Head of caudate nucleus (tissue), 42 donors: ENCODE data around the gene UBE2E2.

Experiments
- DNase-seq, 42 donors: peaks; one replicate each; pipeline versions ENCODE4 v3.0.0 to v3.0.0-alpha.2; 2020 to 2021; ENCODE audit warnings: mixed read lengths in 7 of 42
- intact Hi-C: fragments of 100-400 bp; cut with DNase I; formaldehyde crosslinking; loops from one replicate; pipeline ENCODE4 v1.15.0; 2022

The UBE2E2 gene

DNA sequence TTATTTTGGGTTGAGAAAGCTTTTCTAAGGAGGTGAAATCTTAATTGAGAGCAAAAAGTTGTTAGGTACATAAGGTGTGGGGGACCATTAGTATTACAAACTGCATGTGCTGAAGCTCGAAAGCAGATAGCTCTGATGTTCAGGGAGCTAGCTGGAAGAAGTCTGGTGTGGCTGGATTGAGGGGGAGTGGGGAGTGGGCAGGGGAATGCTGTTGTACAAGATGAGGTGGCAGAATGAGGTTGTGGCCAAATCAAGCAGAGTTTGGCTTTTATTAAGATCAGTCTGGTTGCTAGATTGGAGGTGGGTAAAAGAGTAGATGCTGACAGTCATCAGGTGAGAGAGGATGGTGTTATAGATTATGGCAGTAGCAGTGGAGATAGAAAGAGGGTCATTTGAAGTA, 32.1 kb downstream of the UBE2E2 start:
- no peak for DNase-seq

DNA sequence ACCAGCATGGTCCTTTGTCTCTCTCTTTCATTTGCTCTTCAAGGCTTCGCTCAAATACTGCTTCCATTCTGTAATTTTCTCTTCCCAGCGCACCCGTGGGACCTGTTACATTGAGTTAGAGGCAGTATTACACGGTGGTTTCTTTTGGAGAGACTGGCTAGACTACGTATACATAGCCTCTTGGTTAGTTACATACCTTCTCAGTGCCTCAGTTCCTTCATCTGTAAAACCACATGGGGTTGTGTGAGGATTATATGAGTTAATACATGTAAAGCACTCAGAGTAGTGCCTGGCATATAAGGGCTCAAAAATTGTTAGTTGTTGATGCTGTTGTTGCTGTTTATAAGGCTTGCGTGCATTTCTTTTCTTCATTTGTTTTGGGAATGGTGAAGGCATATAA, 33.8 kb downstream of the UBE2E2 start:
- intact Hi-C loops = no loop called here

More for the DNA sequence above, 32.1 kb downstream of the UBE2E2 start:
- intact Hi-C loops = no loop called here

DNA sequence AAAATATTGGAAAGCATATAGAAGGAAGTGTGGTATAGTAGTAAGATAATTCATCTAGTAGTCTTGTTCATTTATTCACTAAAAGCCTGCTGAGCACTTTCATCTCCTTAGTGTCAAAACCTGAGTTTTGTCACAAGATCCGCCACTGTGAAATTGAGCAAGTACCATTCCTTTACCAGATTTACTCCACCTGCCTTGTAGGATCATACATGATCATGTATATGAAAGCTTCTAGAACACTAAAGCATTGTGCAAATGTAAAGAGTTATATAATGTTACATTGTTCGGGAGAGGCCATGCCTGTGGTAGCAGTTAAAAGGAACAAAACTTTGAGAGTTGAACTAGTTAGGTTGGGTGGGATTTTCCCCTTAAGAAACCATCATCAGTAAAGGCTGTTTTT, 35.0 kb downstream of the UBE2E2 start:
- no peak for DNase-seq
- intact Hi-C loops = no loop called here

More for the DNA sequence above, 33.8 kb downstream of the UBE2E2 start:
- DNase-seq = no peak

DNA sequence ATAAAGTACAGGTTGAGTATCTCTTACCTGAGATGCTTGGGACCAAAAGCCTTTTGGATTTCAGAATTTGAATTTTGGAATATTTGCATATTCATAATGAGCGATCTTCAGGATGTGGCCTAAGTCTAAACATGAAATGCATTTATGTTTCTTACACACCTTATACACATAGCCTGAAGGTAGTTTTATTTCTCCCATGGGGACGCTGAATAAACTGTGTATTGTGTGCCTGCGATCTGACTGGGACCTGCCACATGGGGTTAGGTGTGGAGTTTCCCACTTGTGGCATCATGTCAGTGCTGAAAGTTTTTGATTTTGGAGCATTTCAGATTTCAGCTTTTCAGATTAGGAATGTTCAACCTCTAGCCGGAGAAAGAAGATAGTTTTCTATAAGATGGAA, 35.5 kb downstream of the UBE2E2 start:
- intact Hi-C loops = no loop called here

DNA sequence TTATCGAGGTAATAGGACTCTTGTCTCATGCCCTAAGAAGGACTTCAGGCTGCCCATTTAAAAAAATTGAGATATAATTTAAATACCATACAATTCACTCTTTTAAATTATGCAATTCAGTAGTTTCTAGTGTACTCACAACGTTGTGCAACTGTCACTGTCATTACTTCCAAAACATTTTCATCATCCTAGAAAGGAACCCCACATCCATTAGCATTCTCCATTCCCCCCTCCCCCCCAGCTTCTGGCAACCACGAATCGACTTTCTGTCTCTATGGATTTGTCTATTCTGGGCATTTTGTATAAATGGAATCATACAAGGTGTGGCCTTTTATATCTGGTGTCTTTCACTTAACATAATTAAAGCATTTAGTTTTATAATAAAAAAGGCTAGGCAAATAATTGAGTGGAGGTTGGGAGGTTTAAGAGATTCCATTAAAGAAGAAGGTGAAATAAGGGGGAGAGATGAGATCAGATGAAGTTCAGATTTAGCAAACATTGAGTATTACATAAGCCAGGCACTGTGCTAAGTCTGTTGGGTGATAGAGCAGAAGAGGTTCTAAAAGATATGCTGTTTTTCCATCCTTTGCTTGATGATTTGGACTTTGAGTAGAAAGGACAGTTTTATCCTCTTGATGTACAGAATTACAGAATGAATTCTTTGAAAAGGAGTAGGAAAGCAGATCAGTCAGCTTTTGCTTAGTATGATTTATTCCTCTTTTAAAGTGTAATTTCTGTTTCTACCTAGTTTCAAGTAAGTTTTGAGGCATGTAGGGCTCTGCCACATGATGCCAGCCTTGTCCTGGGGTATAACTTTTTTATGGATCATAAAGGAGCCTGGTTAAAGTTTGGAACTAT, 36.3 kb downstream of the UBE2E2 start:
- intact Hi-C loops = no loop called here
- peak in 1 of 42 donors; percentile 12 for DNase-seq

More for the DNA sequence above, 35.5 kb downstream of the UBE2E2 start:
- no peak for DNase-seq

DNA sequence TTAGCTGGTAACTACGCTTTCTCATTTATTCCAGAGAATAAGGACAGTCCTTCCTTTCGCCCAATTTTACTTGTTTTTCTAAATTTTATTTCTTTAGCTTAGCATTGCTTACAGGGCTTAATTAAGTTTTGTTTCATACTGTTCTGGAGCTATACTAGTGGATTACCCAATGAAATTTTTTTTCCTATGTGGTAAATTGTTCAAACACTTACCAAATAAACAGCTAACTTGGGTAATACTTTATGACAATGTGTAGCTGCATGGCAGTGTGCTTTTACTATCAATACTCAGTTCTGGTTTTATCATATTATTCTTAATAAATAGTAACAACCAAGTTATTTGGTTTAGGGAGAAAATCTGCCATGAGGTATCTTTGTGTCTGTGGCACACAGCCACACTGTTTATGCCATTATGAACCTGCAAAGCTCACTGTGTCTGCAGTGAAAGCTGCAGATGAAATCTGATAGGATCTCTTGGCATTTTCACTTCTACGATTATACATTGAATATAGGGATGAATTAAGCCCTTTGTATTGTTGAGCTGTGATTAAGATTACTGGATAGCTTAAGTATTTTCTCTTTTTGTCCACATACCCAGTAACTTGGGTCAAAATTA, 37.2 kb downstream of the UBE2E2 start:
- intact Hi-C loops = no loop called here
- DNase-seq = no peak

DNA sequence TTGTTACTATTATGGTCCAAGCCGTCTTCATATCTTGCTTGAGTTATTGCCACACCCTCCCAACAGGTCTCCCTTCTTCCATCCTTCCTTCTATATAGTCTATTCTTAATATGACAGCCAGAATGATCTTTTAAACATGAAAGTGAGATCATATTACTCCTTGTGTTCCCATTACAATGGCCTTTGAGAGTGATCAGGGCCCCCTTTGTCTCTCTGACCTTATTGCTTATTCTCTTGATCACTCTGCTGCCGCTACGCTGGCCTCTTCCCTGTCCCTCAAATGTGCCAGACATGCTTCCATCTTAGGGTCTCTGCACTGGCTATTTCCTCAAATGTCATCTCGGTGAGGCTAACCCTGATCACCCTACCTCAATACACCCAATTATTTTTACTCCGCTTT, 38.1 kb downstream of the UBE2E2 start:
- intact Hi-C loops = no loop called here
- DNase-seq = peak in 29 of 42 donors; percentile 7 to 77 (median 42)

DNA sequence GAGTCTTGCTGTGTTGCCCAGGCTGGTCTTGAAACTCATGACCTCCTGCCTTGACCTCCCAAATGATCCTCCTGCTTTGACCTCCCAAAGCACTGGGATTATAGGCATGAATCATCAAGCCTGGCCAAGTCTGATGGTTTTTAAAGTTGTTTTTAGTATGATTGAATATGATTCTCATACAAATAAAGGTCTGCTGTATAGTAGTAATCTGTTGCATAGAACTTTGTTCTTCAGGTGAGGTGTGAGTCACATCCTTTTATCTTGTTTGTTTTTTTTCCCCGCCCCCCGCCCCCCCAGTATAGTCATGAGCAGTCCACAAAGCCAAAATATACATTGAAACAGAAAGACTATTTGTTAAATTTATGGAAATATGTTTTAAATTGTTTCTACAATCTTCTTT, 39.0 kb downstream of the UBE2E2 start:
- intact Hi-C loops = no loop called here
- no peak for DNase-seq

DNA sequence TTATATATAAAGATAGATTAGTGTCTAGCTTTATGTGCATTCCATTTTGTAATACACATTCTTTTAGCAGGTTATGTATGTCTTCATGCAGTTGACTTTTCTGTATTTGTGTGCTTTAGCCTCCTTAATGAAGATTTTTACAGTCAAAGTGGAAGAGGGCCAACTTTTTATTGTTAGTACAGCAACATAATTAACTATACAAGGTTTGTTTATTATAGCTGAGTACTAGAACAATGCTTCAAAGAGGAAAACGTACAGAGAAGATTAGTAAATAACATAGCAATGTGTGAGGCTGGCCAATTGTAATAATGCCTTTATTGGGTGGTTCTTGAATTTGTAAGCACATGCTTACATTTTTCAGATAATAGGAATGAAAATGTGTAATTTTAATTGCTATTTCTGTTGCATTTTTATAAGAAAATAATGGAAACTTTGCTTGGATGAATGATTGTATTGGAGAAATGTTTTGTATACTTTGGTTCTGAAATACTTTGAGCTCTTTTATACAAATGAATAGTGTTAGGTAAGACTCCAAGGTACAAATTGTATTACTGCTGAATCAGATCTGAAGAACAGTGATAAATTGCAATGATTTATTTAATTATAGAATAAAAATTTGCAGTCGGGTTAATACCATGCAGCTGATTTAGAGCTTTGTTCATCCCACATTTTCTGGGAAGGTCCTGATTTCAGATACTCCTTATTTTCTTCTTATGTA, 41.4 kb downstream of the UBE2E2 start:
- intact Hi-C loops = no loop called here
- DNase-seq = no peak

DNA sequence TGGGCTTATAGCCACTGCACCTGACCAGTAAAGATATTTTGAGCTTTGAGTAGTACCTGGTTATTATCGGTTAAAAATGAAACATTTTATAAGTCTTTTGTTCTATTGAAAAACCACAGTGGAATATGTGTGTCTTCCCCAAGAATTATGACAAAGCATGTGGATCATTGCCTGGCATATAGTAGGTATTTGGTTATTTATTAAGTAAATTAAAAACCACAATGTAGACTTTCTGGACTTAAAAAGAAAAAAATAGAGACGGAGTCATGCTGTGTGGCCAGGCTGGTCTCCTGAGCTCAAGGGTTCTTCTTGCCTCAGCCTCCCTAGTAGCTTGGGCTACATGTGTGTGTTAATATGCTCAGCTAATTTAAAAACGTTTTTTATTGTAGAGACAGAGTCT, 43.5 kb downstream of the UBE2E2 start:
- intact Hi-C loops = no loop called here
- DNase-seq = no peak

DNA sequence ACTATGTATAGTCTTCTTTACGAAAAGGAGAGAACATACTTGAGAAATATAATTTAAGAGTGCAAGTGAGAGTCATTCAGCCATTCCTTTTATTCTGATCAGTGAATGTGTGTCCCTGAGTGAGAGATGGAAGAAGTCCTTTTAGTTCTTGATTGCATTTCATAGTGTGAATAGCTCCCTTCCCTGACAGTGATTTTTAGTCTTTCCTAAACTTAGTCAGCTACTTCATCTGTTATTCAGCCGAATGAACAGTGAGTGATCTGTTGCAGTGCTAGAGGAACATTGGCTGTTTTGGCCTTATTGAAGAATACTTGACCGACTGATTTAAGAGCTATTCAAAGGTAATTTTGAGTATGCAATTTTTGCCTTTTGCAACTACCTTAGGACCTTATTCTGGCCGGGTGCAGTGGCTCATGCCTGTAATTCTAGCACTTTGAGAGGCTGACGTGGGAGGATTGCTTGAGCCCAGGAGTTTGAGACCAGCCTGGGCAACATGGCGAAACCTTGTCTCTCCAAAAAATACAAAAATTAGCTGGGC, 45.5 kb downstream of the UBE2E2 start:
- intact Hi-C loops = no loop called here
- no peak for DNase-seq

DNA sequence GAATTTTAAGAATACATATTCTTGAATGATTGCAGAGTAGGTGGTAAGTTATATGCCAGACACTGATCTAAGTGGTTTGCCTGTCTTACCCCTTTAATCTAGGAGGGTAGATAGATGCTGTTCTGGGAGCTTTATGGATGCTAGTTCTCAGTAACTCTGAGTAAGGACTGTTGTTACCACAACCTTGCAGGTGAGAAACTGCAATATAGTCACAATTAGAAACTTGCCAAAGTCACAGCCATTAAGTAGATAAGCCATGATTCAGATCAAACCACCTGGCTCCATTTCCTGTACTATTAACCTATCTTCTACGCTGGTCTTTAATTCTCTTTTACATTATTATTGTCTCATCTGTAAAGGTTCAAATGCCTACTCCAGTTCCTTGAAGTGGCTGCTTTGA, 46.8 kb downstream of the UBE2E2 start:
- intact Hi-C loops = no loop called here
- no peak for DNase-seq

DNA sequence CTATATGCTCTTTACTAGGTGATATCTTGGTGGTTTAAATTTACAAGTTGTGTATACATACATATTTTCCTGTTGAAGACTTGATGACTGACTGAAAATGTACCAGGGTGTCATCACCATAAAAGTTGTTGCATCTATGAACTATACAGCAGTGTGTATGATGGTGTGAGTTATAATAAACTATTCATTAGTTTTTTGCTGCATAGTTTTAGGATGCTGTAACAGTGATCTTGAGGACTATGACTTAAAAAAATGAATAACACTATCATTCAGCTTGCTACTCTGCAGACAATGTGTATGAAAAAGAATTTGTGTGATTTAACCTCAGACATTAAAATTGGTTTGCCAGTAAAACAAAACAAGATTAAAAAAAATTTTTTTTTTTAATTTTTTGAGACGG, 49.0 kb downstream of the UBE2E2 start:
- DNase-seq = no peak
- intact Hi-C loops = no loop called here

DNA sequence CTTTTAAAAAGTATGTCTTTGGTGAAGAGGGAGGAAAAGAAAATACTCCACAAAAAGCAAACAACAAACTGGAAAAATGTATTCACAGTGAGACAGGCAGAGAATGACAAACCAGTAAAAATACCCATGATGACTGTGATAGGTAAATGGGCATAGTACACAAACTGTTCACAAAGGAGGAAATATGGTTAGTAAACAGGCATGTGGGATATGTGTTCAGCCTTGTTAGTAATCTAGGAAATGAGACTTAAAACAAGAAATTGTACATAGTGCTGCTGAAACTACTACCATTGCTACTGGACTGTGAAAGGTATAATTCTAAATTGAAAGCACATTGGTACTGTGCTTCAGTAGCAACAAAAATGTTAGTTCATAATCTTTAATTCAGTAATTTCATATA, 50.1 kb downstream of the UBE2E2 start:
- DNase-seq = no peak
- intact Hi-C loops = no loop called here

DNA sequence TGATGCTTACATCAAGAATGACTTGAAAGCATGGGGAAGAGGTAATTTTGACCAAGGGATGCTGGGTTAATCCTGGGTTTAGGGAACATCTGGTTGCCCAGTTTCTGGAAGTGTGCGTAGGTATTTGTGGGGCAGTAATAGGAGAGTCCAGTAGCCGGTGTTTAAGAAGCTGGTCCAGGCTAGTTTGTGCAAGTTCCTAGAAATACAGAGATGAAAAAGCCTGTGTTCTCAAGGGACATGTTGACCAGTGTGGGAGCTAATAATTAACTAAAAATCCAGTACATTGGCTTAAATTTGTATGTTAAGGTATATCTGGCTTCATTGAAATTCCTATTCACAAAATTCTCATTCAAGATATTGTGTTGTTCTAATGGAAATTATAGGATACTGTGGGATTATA, 51.2 kb downstream of the UBE2E2 start:
- DNase-seq = no peak
- intact Hi-C loops = no loop called here

DNA sequence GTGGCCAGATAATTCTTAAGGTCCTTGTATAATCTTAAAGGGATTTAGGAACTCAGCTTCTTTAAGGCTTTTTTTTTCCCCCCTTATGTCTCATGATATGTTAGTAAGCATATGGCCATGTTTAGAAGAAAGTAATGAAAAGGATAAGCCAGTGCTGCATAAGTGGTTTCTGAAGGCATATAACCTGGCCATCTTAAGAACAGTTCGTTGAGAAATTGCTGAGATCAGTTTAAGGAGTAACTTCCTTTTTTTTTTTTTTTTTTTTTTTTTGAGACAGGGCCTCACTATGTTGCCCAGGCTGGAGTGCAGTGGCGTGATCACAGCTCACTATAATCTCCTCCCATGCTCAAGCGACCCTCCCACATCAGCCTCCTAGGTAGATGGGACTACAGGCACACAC, 51.7 kb downstream of the UBE2E2 start:
- DNase-seq = no peak
- intact Hi-C loops = no loop called here

DNA sequence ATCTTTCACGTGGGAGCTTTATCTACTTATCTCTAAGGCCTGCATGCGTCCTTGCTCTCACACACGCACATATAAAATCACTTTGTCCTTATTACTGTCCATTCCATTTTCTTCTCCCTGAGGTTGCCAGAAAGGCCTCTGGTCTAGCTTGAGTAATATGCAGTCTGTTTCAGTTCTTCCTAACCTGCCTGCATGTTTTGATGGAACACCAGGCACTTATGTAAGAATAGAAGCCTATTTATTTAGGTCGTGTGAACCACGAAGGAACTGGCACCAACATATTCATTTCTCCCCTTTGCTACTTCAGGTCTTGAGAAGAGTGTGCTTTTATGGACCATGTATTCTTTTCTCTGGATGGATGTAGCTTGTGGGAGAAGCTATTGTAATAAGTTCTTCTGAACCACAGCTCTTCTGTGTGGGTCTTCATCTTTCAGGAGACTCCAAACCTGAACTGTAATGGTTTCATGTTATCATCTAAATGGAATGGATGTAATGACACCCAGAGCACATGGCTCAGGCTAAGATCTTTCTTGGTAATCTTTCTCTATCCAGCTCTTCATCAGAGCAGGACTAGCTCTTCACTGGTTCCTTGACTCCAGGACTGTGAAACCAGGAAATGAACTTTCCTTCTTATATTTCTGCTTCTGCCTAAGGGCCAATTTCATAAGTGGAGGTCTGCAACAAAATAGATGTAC, 53.8 kb downstream of the UBE2E2 start:
- no peak for DNase-seq
- intact Hi-C loops = no loop called here

DNA sequence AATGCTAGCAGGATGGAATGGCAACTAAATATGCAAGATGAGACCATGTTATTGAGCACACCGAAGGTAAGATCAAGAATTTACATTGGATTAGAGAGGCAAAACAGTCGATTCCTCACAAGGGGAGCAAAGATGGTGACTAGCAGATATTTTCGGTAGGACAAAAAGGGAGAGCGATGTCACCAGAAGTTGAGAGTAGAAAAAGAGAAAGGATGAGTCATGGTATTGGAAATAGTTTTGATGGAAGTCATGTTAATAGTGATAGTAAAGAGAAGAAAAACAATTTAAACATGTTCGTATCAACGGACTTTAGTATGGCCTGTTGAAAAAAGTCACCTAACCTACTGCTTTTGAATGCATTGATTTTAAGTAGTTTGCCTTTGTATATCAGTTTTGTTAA, 55.0 kb downstream of the UBE2E2 start:
- no peak for DNase-seq
- intact Hi-C loops = no loop called here

DNA sequence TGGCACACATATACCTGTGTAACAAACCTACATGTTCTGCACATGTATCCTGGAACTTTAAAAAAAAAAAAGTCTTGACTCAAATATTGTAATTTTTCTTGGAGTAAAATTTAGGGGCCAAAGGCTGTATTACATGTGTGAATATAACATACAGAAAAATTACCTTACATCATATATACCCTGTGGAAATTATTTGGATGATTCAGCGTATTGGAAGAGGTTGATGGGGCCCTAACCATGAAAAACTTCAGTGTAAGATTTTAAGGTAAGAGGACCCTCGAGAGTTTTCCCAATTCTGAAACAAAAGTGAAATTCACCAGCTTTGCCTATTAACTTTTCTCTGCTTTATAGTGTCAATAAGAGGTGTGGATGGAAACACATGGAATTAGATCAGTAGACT, 56.4 kb downstream of the UBE2E2 start:
- intact Hi-C loops = no loop called here
- DNase-seq = no peak
